IPS DF 4.7 (cell line): ENCODE measurements around the gene SLMAP.
"Not testable (repeated sequence)": the region's sequence is repeated elsewhere in the genome, so short reads cannot be mapped to it uniquely, and the experiment has no call there.

Experiments
- DNase-seq: peaks from one replicate; pipeline ENCODE4 v3.0.0-alpha.2; 2013; ENCODE audit warnings: low spot score; ENCODE audit errors: extremely low read depth

SLMAP gene

DNA sequence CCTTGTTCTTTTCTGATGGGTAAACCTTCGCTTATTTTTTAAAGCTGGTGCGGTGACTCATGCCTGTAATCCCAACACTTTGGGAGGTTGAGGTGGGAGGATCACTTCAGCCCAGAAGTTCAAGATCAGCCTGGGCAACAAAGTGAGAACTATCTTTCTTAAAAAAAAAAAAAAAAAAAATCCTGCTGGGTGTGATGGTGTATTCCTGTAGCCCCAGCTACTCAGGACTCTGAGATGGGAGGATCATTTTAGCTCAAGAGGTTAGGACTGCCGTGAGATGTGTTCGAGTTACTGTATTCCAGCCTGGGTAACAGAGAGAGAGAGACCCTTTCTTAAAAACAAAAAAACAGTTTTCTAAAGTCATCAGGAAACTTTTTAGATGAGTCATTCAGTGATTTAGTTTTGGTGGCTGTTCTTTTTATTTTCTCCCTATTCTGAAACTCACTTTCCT is 37.7 kb downstream of the SLMAP start:
- no peak for DNase-seq

DNA sequence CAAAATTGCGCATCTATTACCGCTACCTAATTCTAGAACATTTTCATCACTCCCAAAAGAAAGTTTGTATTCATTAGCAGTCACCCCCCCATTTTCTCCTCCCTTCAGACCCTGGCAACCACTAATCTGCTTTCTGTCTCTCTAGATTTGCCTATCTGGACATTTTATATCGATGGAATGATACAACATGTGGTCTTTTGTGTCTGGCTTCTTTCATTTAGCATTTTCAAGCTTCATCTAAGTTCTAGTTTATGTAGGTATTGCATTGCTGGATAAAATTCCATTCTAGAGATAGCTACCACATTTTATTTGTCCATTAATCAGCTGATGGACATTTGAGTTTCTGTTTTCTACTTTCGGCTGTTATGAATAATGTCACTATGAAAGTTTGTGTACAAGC is 38.4 kb downstream of the SLMAP start:
- DNase-seq, result no peak

DNA sequence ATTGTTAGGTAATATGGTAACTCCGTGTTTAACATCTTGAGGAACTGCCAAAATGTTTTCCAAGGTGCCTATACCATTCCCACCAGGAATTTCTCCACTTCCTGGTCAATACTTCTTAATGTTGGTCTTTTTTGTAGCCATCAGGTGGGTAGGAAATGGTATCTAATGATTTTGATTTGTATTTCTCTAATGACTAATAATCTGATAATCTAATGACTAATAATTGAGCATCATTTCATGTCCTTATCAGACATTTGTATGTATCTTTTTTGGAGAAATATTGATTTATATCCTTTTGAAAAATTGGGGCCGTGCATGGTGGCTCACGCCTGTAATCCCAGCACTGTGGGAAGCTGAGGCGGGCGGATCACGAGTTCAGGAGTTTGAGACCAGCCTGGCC is 38.8 kb downstream of the SLMAP start:
- no peak for DNase-seq

DNA sequence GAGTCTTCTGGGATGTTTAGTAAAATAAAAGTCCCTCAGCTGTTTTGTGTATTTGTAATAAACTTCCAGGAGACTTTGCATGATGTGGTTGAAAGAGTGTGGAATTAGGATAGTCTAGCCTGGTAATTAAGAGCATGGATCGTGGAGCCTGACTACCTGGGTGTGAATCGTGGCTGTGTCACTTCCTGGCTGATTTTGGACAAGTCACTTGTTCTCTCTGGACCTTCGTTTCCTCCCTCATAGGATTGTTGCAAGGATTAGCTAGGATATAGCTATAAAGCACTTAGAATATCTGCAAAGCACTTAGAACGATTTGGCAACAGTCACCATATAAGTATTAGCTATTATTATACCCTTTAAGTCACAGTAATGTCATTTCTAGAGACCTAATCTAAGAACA is 40.2 kb downstream of the SLMAP start:
- no peak for DNase-seq

DNA sequence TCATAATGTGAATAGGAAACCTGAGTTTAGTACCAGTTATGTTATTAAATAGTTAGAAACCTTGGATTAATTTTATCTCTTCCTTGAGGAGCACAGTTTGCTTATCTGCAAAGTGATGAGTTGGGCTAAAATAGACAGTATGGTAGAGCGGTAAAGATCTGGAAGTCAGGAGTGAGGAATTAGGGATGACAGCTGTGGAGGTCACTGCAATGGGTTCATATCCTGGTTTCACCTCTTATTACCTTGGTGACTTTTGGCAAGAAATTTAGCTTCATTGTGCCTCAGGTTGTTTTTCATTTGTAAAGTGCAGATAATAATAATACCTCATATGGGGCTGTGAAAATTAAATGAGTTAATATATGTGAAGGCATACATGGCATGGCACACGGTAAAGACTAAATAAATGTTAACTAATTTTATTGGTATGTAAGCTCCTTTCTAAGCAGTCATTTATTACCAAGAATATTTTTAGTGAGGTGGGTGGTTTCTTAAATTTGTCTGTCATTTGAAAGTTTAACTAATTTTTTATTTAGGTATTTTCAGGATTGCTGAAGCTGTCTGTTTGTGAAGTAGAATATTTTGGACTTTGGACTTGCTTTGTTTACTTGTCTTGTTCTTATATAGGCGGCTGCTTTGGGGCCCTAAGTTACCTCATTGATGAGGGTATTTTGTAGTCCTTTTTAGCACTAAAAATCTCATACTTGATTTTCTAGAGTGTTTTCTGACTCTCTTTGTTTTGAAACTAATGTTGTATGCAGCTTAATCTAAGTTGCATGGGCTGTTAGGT is 41.8 kb downstream of the SLMAP start:
- DNase-seq, result no peak

DNA sequence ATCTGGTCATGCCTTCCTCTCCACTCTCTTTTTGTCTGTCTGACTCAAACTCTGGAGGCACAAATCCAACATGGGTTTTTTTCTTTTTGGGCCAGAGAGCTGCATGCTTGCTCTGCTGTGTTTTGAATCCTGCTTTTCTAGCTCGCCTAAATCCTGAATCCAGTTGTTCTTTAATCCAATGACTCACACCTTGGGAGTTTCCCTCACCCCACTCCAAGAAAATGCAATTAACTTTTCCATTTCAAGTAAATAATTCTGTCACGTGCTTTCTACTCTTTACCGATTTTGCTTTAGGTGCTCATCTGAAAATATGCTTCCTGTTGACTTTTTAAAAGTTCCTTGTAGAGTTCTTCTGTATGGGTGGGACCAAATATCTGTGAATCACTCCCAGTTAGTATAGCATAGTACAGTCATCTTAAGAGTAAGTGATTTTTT is 47.6 kb downstream of the SLMAP start:
- DNase-seq, result no peak

DNA sequence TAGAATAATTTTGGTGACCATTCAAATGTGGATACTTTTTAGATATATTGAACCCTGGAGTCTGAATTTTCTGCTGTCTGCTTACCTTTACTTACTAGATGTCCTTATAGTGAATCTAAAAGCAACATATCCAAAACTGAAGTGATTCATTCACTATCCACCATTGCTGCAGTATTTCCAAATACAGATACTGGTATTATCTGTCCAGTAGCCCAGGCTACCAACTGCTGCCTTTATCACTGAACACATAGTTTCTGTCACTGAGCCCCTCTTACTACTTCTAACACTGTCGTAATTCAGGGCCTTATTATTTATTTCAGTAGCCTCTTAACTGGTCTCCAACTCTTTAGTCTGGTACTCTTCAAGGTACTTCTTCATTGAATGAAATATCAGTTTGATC is 49.2 kb downstream of the SLMAP start:
- no peak for DNase-seq

DNA sequence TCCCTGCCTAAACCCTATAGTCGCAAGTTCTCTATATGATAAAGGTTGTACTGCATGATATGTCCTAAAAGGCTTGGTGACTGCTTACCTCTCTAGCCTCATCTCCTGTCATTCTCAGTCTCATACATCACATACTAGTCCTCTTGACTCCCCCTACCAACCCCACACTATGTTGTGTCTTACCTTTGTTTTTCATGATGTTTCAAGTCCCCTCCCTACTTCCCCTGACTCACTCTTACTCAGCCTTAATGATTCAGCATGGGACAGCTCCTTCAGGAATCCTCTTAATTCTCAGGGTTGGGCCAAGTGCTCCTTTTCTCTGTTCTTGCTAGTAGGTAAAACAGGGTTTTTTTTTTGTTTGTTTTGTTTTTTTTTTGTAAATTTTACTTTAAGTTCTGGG is 49.6 kb downstream of the SLMAP start:
- DNase-seq, result no peak

DNA sequence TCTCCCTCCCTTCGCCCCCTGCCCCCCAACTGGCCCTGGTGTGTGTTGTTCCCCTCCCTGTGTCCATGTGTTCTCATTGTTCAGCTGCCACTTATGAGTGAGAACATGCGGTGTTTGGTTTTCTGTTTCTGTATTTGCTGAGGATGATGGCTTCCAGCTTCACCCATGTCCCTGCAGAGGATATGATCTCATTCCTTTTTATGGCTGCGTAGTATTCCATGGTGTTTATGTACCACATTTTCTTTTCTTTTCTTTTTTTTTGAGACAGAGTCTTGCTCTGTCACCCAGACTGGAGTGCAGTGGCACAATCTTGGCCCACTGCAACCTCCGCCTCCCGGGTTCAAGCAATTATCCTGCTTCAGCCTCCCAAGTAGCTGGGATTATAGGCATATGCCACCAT is 50.1 kb downstream of the SLMAP start:
- not testable (repeated sequence) for DNase-seq

DNA sequence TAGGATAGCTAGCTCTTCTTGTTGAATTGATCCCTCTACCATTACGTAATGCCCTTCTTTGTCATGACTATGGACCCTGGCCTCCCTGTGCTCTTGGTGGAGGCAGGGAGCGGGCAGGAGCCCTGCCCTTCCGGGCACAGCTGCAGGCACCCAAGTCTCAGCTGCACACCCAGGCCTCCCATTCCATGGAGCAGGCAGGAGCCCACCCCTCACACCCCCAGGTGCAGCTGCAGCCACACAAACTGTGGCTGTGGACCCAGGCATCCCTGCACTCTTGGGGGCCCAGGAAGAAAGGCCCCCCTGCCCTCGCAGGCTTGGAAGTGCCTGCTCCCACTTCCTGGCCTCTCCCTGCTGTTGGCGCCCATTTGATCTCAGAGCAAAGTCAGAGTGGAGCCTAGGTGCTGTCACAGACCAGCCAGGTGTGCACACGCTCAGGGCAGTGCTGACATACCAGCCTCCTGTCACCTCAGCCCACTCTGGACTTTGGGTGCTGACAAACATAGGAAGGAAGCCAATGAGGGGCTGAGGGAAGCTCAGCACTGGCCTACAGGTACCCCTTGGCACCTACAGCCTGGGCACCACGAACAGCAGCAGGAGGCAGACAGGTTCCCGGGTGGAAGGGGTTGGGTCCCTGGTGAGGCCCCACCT is 53.0 kb downstream of the SLMAP start:
- DNase-seq, result no peak

DNA sequence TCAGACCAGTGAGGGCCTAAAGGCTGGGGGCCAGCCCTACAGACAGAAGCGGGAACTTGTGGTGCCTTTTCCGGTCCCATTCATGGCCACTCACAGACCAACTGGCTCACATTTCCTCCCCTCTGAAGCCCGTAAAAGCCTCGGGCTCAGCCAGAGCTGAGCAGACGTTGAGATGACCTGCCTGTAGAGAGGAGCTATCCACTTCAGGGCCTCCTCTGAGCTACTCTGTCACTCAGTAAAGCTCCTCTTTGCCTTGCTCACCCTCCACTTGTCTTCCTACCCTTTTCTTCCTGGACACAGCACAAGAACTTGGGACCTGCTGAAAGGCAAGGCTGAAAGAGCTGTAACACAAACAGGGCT is 53.5 kb downstream of the SLMAP start:
- DNase-seq, result no peak

DNA sequence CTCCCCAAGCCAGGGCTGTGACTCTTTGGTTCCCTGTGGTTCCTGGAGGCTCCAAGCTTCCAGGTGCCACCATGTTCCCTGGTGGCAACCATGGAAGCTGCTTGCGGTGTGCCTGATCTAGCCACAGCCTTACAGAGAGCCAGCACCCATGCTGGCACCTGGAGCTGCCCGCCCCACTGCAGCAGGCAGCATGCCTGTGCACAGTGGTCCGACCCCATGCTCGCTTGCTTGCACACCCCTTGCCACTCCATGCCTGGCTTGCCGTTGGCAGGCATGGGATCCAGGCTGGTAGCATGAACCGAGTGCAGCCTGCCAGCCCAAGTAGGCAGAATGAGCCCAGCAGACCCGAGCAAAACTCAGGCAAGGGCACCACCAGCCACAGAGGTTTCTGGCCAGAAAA is 53.9 kb downstream of the SLMAP start:
- DNase-seq, result no peak

DNA sequence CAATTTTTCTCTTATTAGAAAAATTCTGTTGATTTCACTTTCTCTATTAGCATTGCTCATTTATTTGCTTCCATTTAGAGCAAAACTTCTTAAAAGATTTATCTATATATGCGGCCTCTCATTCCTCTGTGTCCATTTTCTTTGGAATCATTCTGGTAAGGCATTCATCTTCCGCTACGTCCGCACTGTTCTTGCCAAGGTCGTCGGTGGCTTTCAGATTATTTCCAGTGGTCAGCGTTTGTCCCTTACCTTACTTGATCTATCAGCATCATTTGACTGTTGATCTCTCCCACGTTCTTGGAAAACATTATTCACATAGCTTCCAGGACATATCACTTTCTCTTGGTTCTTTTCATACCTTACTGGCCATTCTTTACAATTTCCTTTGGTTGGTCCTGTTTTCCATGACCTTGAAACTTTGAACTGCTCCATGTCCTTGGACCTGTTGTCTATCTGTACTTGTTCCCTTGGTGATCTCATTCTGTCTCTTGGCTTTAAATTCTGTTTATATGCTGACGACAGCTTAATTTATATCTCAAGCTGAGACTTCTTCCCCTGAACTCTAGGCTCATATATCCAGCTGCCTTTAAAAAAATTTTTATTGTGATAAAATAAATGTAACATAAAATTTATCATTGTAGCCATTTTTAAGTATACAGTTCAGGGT is 54.5 kb downstream of the SLMAP start:
- DNase-seq, result no peak

DNA sequence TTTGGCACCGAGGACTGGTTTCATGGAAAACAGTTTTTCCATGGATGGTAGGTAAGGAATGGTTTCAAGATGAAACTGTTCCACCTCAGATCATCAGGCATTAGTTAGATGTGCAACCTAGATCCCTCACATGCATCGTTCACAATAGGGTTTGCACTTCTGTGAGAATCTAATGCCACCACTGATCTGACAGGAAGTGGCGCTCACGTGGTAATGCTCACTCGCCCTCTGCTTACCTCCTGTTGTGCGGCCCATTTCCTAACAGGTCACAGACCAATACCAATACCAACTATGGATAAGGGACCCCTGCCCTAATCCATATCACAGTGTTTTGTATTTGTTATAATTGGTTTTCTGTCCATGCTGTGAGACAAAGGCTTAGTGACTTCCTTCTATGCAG is 58.9 kb downstream of the SLMAP start:
- DNase-seq, result no peak

DNA sequence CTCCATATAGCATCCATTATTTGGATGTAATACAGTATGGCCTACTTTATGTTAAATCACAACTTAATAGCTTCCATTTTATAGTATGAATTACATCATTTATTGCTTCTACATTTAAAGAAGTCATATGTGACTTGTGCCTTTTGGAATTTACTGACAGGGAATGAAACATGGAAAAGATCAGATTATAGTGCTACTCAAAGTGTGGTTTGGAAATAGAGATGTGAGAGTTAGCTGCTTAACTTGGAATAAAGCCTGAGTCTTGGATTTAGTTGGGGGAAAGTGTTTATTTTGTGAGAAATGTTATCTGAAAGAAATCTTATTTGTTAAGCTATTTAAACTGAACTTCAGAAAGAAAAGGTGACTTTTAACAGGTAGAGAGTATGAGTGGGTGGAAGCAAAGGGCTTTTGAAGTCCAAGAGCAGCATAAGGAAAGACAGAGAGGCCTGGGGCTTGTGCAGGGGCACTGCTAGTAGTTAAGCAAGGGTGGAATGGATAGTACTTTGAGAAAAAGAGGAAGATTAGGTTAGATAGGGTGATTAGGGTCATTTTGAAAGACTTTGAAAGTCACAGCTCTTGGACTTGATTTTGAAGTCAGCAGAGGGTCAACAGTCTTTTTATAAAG is 60.5 kb downstream of the SLMAP start:
- DNase-seq, result no peak

DNA sequence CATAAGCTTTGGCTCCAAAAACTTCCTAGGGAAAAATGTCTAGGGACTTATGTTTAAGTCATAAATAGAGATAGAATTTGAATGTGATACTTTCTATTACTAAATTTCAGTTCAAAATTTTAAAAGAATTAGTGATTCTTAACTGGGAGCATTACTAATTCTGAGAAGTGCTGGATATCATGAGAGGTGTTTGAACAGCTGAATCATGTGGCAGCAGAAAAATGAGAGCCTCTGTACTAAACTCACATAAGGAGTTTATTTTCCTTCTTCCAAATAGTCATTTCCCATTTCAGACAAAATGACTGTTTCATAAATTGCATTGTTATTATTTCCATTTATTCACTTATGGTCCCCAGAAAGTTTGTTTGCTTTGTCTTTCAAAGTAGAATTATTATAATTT is 62.7 kb downstream of the SLMAP start:
- DNase-seq, result no peak

DNA sequence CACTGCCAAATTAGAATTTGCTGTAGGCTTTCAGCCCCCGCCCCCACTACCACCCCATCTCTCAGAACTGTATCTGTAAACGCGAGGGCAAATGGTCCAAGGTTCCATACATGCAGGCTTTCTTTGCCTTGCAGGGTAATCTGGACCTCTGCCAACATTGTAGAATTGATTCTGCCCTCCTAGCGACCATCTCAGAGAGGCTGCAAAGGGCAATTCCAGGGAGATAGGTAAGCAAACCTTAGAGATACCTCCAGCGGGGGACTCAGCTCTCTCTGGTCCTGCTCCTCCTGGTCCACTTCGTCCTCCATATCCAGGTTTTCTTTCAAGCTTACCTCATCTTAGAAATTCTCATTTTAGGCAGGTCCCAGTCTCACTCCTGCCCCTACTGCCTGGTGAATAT is 64.4 kb downstream of the SLMAP start:
- DNase-seq, result no peak

DNA sequence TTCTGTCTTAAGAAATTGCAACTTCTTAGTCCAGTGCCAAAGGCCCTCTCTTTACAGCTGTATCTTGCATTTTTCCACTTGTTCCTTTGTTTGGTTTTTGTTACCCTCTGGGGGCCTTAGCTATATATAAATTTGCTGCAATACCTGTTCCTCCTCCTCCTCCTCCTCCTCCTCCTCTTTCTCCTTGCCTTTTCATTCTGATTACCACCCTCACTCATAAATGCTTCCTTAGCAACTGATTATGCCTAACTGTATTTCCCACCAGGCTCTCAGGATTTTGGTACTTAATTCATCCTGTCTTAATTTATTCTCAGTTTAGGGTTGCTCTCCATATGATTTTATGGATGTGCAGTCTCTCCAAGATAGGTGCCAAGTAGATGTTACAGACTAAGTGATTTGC is 65.7 kb downstream of the SLMAP start:
- DNase-seq, result no peak

DNA sequence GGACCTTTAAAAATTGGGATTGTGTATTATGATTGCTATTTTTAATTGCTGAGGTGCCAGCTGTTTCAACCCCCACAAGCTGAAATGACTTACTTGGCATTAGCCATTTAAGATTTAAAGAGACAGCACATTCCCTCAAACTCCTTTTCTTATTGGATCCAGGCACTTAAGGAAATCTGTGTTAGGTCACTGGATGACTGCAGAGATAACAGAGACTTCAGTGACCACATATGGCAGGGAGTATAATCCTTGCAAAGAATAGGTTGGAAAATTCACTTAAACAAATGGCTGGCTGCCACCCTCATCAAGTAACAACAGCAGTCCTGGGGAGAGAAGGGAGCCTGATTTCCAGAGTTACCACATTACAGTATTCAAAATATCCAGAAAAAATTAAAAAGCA is 66.6 kb downstream of the SLMAP start:
- DNase-seq, result no peak

DNA sequence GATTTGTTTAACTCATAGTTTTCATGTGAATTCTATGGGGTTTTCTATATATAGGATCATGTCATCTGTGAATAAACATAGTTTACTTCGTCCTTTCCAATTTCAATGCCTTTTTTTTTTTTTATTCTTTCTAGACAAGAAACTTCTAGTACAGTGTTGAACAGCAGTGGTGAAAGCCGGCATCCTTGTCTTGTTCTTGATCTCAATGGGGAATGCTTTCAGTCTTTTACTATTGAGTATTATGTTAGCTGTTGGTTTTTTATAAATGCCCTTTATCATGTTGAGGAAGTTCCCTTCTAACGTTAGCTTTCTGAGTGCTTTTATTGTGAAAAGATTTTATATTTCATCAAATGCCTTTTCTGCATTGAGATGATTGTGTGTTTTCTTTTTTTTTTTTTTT is 69.0 kb downstream of the SLMAP start:
- no peak for DNase-seq

DNA sequence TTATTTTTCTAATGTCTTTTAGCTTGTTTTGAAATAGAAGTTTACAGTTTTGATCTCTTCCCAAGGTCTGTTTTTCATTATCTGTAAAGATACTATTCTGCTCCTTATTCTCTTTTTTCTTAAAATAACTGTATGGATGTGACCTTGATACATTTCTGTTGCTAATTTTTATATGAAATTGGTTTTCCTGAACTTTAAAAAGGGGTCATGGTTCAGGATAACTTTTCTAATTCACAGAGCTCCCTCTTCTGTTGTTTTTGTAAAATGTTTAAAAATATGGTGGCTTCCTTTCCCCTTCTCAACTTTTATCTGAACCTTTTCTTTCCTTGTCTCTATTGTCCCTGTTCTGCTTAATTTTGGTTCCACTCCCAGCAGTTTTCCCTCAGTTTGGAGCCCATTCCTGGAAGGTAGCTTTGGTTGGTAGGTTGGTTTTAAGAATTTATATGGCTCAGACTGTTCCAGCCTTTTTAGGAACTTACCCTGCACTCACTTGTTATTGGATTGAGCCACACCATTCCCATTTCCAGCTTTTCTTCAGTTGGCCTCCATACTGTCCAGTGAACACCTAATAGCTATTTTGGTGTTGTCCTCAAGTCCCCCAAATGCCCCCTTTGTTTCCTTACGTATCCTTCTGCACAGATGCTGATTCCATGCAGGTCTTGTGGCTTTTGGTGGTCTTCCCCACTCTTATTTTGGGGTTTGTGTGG is 70.3 kb downstream of the SLMAP start:
- DNase-seq, result no peak
